NCI-H2196 (cell line): ENCODE measurements around the gene RCBTB2.
"Not testable (repeated sequence)": the region's sequence is repeated elsewhere in the genome, so short reads cannot be mapped to it uniquely, and the experiment has no call there.

Experiments used
- DNase-seq: peaks from one replicate; lab custom pipeline; 2025; ENCODE audit not compliant: unreplicated experiment; lab: John Stamatoyannopoulos, UW

The RCBTB2 gene

DNA sequence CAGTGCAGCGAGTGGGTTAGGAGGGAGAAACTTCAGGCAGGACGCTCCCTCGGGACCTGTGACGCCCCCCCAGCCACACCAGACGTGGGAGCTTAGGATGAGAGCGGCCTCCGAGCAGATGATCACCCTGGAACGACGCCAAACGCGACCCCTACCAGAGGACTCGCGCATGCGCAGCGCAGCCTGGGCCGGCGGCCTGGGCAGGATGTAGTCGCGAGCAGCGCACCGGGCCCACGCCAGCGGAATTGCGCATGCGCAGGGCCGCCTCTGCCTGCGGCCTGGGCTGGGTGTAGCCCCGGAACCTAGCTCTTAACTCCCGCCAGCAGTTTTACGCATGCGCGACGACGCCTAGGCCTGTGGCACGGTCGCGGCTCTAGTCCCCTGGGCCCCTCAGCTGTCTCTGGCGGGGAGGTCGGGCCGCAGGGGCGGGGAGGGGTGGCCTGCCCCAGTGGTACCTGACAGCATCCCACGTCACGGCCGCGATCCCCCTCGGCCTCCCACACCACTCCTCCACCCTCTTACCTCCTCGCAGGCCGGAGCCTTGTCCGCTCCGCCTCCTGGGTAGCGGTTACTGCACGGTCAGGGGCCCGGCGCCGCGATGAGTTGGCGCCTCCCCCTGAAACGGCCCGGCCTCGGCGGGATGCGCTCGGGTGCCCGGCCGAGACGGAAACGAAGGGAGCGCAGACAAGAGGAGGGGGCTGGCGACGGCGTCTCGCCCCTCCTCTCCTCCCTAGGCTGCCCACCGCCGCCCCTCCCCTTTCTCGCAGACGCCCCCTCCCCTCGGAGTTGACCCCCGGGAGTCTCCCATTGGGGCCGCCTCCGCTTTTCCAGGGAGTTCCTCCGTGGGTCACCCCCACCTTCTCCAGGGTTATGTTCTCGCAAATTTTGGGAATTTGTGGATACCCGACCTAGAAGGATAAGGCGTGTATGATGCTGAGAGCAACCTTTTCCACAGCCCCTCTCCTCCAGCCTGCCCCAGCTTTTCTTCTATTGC, at the start of gene RCBTB2:
RCBTB2 (minus strand) TSS at position 575 of the 994 bp plus-strand sequence. CDS start 11,141 bp downstream, outside the sequence.
- peak; percentile 93 for DNase-seq

DNA sequence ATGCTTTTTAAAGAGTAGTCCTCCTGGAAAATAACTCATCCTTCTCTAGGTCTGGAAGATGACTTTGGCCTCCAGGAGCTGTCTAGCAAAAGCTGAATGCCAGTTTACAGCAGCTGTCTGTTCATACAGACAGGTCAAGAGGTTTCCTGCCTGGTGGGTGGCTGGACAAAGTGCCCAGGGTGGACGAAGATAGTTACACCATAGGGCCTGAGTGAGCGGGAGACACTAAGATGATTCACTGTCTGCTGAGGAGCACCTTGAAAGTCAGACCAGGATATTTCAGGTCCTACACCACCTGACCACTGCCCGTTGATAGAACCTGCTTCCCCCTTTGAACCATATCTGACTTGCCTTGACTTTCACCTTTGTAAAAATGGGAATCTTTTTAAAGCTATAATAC, 49.2 kb upstream of the RCBTB2 start:
- no peak for DNase-seq

DNA sequence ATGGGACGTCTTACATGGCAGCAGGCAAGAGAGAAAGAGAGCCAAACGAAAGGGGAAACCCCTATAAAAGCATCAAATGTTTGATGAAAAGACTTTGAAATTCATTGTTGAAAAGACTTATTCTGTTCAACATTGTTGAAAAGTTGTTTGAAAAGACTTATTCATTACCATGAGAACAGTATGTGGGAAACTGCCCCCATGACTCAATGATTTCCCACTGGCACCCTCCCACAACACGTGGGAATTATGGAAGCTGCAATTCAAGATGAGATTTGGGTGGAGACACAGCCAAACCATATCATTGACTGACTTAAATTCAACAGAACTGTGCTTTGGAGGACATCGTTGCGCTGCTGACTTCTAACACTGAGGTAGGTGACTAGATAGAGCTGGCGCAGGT, 48.0 kb upstream of the RCBTB2 start:
- no peak for DNase-seq

DNA sequence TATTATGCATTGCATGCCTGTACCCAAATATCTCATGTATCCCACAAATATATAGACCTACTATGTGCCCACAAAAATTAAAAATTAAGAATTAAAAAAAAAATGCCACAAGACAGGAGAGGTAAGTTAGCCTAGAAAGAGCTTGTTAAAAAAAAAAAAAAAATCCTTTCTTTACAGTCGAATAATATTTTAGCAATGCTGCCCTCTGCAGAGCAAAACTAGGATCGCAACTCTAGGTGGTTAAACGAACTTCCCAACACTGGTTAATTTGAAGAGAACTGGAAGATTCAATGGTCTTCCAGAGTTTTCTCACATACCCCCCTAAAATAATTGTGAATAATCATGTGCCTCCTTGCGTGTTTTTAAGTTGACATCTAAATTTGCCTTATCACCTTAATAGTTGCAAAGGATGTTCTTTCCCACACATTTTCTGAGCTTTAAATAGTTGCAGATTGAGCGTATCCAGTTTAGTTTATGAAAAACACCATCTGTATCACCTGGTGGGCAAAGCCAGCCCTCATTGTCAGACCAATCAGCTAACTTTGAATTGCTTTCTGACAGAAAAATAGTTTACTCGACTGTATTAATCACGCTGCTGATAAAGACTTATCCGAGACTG, 47.4 kb upstream of the RCBTB2 start:
- peak; percentile 58 for DNase-seq

DNA sequence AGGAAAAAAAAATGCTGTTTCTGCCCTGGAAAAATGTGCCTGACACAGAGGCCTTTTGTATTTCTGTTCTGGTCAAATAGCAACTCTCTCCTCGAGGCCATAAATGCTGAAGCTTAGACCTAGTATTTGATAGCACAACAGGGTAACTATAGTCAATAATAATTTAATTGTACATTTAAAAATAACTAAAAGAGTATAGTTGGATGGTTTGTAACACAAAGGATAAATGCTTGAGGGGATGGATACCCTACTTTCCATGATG, 47.0 kb upstream of the RCBTB2 start:
- not testable (repeated sequence) for DNase-seq

DNA sequence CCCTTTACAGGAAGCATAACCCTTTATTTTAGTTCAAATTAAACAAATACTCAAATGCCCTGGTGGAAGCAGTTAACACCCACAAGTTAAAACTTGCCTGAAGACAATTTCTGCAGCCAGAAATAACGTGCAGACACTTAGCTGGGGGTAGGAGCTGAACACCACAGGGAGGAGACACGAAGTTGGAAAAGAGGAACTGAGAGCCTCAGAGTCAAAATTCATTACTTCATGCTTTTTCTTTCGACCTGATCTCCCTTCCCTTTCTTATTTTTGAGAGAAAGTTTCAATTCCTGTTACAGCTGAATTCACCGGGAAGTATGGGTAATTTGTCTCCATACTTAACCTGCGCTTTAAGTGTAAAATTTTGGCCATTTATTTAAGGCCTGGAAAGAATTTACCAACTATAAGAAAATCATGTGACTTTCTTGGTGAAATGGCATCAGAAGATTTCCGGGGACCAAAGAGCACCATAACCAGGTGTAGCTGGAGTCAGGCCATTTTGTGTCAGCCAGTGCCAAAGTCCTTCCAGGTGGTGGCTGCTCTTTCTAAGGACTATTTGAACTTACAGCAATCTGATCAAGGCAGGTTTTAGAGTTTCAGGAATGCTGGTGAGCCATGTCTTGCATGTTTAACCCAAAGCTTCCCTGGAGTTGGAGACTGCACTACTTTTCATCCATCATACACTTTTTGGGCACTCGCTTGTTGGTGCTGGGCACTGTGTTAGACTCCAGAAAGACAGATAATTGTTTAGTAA, 46.5 kb upstream of the RCBTB2 start:
- no peak for DNase-seq

DNA sequence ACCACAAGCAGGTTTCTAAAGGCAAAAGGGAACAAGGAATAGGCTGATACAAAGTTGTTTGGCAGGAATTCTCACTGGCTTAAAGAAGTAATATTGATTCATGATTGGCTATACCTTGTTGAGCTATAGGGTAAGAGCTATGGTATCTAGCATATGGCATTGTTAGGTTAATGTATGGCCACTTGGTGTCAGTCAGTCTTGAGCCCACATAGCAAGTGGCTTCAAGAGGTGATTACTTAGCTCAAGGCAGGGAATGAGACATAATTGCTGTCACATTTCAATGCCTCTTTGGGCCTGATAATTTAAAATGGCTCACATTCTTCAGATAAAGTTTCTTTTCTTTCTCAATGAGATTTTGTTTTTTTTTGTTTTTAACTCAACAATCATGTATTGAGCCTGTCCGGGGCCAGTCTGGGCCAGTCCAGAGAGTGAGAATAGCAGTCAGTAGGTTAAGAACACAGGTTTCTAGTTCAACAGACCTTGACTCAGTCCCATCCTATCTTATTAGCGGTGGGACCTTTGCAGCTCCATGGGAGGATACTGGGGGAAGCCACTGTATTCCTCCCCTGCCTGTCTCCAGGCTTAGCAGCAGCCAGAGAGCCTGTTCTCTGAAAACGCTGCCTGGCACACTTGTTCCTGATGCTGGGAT, 45.8 kb upstream of the RCBTB2 start:
- no peak for DNase-seq

DNA sequence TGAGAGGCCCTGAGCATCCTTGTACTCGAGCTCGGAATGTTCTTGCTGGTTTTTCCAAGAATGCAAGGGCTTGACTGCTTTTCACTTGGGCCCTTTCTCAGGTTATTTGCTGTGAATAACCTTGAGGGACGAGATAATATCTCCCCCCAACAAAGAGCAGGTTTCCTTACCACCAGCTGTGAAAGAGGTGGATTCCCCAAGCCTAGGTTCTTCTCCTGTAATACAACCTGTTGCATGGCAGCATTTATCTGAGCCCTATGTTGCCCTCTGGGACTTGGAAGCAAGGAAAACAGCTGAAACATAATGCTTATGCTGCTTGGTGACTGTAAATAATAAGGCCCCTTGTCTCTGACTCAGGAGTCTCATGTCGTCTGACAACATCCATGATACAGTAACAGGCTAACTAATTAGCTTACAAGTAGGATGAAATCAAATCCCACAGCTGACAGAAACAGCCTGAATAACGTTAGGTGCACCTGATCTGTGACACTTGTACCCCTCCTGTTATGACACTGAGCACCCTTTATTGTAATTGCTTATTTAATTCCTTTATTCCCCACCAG, 43.6 kb upstream of the RCBTB2 start:
- DNase-seq, result no peak

DNA sequence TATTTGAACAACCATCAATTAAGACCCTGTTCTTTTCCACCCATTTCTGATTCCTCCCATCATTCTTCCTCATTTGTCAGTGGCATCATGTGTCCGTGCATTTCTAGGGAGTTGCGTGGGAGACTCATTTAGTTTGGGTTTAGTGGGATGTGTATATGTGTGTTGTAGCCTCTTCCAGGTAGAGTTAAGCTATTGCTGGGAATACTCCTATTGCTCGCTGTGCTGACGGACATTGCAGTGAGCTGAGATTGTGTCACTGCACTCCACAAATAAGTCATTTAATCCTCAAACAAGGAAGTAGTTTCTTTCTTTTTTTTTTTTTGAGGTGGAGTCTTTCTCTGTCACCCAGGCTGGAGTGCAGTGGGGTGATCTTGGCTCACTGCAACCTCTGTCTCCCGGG, 42.2 kb upstream of the RCBTB2 start:
- DNase-seq, result no peak

DNA sequence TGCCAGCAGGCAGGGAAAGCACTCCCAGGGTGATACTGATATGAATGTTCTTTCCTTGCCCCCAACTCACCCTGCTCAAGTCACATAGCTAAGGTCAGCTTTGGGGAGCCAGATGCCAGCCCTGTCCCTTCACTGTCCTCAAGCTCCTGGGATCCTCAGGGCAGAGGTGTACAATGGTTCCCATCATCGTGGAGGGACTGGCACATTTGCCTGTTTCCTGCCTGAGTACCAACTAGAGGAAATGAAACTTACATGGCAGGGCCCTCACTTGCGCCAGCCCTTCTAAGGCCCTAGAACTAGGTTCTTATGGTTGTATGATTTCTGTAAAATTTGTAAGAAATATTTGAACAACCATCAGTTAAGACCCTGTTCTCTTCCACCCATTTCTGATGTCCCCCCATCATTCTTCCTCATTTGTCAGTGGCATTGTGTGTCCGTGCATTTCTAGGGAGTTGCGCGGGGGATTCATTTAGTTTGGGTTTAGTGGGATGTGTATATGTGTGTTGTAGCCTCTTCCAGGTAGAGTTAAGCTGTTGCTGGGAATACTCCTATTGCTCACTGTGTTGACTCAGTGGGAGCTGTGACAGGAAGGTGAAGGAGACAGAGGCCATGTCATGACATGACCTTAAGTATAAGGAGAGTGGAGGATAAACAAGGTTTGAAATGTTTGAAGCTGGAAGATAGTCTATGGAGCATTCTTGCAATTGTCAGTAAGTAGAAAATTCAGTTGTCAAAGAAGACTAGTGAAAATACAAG, 41.3 kb upstream of the RCBTB2 start:
- no peak for DNase-seq

DNA sequence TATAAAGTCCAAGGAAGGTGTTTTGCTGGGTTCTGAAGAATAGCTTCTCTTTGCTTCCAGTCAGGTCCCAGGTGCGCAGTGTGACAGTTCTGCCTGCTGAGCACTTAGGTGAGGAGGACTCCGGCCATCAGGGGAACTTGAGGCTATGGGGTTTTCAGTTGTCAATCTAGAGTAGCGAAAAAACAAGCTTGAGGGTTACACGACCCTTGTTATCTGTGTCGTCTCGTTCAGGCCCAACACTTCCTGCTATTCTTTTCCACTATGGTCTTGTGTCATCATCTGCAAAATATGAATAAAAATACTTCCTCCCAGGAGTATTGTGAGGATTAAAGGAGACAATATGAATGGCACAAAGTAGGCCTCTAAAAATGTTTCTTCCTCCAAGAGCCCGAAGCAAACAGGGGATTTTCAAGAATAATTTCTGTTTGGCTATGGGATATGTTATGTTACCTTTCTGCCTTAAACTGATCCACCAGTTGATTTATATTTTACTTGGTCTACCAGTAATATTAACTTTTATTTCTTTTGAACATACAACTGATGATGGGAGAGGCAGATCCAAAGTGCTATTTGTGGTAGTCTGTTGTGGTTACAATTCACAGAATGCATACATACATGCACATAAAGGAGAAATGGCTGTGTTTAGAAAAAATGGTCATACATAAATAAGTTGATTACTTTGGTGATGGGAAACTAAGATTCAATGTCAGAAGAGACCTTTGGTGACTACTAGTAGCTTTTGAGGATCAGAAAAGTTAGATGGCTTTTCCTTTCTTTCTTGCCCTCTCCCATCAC, 40.5 kb upstream of the RCBTB2 start:
- DNase-seq, result no peak

DNA sequence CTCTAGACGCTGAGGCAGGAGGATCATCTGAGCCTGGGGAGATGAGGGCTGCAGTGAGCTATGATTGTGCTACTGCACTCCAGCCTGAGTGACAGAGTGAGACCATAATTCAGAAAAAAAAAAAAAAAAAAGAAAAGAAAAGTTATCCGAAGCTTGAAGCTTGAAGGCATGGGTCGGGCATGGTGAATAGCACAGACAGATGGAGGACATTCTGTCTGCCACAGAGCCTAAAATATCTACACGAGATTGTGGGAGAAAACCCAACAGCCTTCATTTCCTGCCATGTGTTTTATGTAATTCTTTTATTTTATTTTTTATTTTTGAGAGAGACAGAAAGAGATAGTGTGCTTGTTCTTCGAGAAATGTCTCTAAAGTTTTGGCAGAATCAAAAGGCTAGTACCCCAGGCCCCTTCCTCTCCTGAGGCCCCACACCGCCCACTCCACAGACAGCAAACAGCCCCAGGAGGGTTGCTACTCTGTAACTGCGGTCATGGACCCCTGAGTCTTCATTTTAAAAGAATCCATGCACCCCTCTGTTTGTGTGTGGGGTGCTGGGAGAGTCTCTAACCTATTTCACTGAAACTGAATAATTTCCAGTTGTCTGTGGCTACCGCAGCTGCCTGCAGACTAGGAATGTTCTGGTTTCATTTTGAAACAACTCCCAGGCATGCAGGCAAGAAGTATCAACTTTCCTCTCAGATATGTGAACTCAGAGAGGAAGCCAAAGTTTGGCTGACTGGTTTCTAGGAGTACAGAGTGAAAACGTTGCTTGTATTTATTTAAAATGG, 38.4 kb upstream of the RCBTB2 start:
- no peak for DNase-seq

DNA sequence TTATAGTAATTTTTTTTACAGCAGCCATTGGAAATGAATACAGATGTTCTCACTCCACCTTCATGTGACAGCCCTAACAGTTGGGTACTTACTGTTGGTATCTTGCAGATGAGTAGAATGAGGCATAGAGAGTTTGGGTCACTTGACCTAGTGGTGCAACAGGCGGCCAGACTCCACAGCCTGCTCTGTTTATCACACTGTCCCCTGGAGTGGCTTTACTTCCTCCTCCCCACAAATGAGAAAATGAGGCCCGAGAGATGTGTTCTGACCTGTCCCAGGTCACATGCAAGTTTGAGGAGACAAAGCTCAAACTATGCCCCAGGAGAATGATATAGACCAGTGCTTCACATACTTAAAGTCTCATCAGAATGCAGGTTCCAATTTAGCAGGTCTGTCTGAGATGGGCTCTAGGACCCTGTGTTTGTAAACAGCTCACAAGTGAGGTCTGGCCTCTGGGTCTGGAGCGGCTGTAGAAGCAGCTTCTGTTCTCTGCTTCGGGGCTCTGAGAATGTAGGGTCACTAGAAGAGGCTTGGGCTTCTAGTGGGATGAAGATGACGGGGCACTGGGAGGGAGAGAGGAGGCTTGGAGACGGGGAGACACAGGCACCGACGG, 37.4 kb upstream of the RCBTB2 start:
- no peak for DNase-seq

DNA sequence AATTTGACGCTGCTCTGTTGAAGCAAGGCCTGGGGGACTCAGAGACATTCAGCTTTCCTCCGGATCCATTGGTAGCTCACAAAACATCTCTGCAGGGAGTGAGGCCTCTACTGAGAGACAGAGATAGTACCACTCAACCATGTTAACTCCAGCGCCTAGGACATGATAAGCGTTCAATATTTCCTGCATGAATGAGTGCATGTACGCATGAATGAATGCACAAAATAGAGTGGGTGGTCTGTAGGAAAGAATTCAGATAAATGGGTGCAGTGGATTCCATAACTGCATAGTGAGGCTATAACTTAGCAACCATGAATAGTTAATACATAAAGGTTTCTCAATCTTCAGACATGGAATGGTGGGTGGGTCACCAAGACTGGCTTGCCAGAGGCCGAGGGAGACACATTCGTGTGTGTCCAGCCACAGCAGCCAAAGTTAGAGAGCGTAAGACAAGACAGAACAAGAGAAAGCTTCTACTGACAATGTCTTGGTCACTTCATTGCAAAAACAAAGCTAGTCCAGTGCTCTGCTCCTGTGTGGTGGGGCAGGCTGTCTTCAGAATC, 36.3 kb upstream of the RCBTB2 start:
- DNase-seq, result no peak

DNA sequence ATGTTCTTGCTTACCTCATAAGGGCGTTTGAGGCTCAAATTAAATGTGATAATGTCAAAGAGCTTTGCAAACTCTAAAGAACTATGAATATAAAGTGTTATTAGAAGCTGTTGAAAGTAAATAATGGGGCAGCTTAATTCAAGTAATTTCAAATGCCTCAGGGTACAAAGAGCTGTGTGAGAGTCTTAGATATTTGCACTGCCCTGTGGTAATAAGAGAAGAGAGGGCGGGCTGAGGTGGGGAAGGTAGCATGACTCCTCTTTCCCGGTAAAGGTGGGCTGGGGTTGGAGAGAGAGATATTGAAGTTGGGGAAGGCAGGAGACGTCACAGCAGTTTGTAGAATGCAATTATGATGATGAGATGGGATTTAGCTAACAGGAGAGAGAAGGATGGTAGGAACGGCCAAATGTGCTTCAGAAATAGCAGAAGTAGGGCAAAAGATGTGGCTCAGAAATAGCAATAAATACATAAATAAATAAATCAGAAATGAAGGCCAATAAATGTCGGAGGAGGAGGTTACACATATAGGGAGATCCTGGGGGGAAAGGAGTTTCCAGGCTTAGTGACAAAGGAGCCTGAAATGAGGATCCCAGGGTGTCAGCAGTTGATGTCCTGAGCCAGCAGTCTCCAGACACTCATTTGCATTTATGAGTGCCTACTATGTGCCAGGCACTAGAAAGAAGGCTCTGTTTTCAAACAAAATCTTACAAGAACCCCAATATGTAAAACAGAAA, 35.7 kb upstream of the RCBTB2 start:
- DNase-seq, result no peak

DNA sequence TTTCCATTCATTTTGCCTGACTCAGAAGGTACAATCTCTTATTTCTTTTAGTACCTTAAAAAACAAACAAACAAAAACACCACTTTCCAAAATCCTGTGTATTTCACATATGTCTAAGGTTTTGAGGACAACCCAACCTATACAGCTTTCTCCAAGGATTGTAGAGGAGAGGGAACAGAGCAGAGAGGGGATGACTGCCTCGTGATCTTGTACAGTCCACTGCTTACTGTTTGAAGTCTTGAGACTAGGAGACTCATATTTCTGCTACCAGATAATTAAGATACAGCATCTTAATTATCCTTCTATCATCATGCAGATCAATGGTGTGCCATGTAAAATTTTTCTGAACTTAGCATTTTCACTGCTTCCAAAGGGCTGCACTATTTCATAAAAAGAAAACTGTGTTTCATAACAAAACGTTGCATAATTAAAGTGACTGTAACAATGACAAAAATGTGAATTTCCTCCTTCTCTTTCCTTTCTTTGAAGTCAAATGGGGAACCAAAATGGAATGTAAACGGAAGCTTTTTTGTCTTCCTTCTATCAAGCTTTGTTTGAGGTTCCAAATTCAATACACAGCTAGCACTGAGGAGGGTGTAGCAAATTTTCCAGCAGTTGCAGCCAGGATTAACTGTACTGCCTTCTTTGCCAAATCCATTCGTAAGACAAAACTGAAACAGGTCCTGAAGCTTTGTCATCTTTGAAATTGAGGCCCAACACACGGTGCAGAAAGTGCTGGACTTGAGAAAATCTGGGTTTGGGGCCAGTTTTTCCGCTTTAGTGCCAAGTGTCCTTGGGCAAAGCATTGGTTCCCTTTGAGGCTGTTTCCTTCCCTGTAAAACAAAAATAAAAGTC, 34.9 kb upstream of the RCBTB2 start:
- no peak for DNase-seq
